Keratinocyte (primary cell): ENCODE data around the gene KCNJ6. TPM values are rescaled to one million over a fixed set of nuclear protein-coding genes. Genes with fewer than 3 reads are reported as not detected.
A peak's percentile ranks its signal among the peaks of the same experiment; 100 is the strongest.

Experiments
- DNase-seq: peaks from one replicate; pipeline ENCODE4 v3.0.0-alpha.2; 2011; ENCODE audit warnings: low read depth, missing footprints, low spot score
- FAIRE-seq: peaks from 2 replicates; lab custom pipeline; 2011; peaks lifted over from hg19 to GRCh38; lab: Jason Lieb, UNC
- H2AFZ ChIP-seq: 2 replicates; pipeline ENCODE4 v1.6.0; 2012; ENCODE audit warnings: low read length, control low read depth, inconsistent platforms; ENCODE audit not compliant: control insufficient read depth
- H3K27ac ChIP-seq: 2 replicates; pipeline ENCODE4 v1.5.1; 2011; ENCODE audit warnings: low read length; ENCODE audit not compliant: control insufficient read depth, insufficient read depth
- H3K27me3 ChIP-seq: 3 replicates; pipeline ENCODE4 v1.6.0; 2011; ENCODE audit warnings: low read length; ENCODE audit not compliant: control insufficient read depth, insufficient read depth; ENCODE audit errors: extremely low read depth
- H3K36me3 ChIP-seq, 2 experiments: 2 replicates in 1 of 2; 3 replicates in 1 of 2; pipeline ENCODE4 v1.5.1; 2011; ENCODE audit warnings: low read length in 2 of 2, mild to moderate bottlenecking in 1 of 2; ENCODE audit not compliant: control insufficient read depth in 2 of 2, insufficient read depth in 2 of 2; ENCODE audit errors: extremely low read depth in 1 of 2
- H3K4me1 ChIP-seq: 3 replicates; pipeline ENCODE4 v1.5.1; 2011; ENCODE audit warnings: low read length; ENCODE audit not compliant: control insufficient read depth, insufficient read depth; ENCODE audit errors: extremely low read depth
- H3K4me2 ChIP-seq: 3 replicates; pipeline ENCODE4 v1.6.0; 2011; ENCODE audit warnings: low read depth, low read length; ENCODE audit not compliant: control insufficient read depth, insufficient read depth; ENCODE audit errors: extremely low read depth
- H3K4me3 ChIP-seq, 3 experiments: fragments of 200-600 bp in 1 of 3; sonication (generic) in 1 of 3; 2 replicates in 2 of 3; 3 replicates in 1 of 3; pipeline ENCODE4 v1.5.1; 2011 to 2016; ENCODE audit warnings: low read length in 3 of 3, mild to moderate bottlenecking in 3 of 3, control low read depth in 2 of 3, inconsistent platforms in 1 of 3, low read depth in 1 of 3, mixed read lengths in 1 of 3, mixed run types in 1 of 3, moderate library complexity in 1 of 3; ENCODE audit not compliant: control insufficient read depth in 2 of 3, insufficient read depth in 2 of 3; ENCODE audit errors: extremely low read depth in 1 of 3
- H3K79me2 ChIP-seq: 2 replicates; pipeline ENCODE4 v1.6.0; 2012; ENCODE audit warnings: low read length; ENCODE audit not compliant: control insufficient read depth, insufficient read depth
- H3K9ac ChIP-seq: 3 replicates; pipeline ENCODE4 v1.6.0; 2011; ENCODE audit warnings: low read length; ENCODE audit not compliant: control insufficient read depth, insufficient read depth; ENCODE audit errors: extremely low read depth
- H3K9me1 ChIP-seq: 3 replicates; pipeline ENCODE4 v1.6.0; 2011; ENCODE audit warnings: low read length; ENCODE audit not compliant: control insufficient read depth, insufficient read depth; ENCODE audit errors: extremely low read depth
- H3K9me3 ChIP-seq: 2 replicates; pipeline ENCODE4 v1.5.1; 2012; ENCODE audit warnings: low read depth, low read length; ENCODE audit not compliant: control insufficient read depth
- H4K20me1 ChIP-seq: 3 replicates; pipeline ENCODE4 v1.6.0; 2011; ENCODE audit warnings: low read length; ENCODE audit not compliant: control insufficient read depth, insufficient read depth; ENCODE audit errors: extremely low read depth
- CTCF ChIP-seq, 3 experiments: IDR thresholded peaks in 1 of 3; conservative IDR thresholded peaks in 1 of 3; optimal IDR thresholded peaks in 1 of 3; 2 replicates in 2 of 3; 3 replicates in 1 of 3; pipeline versions ENCODE3 to v1.5.1; 2011; ENCODE audit warnings: low read length in 3 of 3, mild to moderate bottlenecking in 3 of 3, moderate library complexity in 2 of 3, control low read depth in 1 of 3, inconsistent platforms in 1 of 3; ENCODE audit not compliant: insufficient read depth in 2 of 3; ENCODE audit errors: extremely low read depth in 1 of 3
- EZH2 ChIP-seq: IDR thresholded peaks from one replicate; pipeline ENCODE4 v1.6.1; 2012; ENCODE audit warnings: inconsistent platforms, mild to moderate bottlenecking, low read length, moderate library complexity
- dilution Hi-C: fragments of 300-500 bp; cut with MboI; formaldehyde crosslinking; loops from one replicate; pipeline ENCODE4 v1.7.0; 2020; ENCODE audit warnings: low sequenced_read_pairs; ENCODE audit not compliant: extremely low pct_ligation_motif_present
- polyA plus RNA-seq, 5 experiments: library from polyadenylated mRNA; depleted of rRNA in 3 of 5; stranded (reverse) in 3 of 5; stranded (forward) in 1 of 5; unstranded in 1 of 5; fragments of >200 nt; gene quantifications; 1 replicate in 1 of 5; 2 replicates in 3 of 5; 3 replicates in 1 of 5; pipeline versions ENCODE4 v1.2.1 to v1.2.3, GENCODE V29; 2011 to 2012; ENCODE audit warnings: missing spikeins in 2 of 5, low read depth in 1 of 5, low replicate concordance in 1 of 5

KCNJ6 gene
- polyA plus RNA-seq, 1 donor (not counting 4 experiments of a cell fraction or from before 2014, with no cell fraction given) = not detected

- peaks cover 7% of the 10 kb centered on the region for H3K27me3 ChIP-seq
- dilution Hi-C loops = no loop called here
- H3K79me2 ChIP-seq = no peaks in the 10 kb centered on the region
- FAIRE-seq (no peak), DNase-seq (no peak)
- TF ChIP-seq CTCF (optimal IDR thresholded peaks at IDR 0.05 in 1 of 3, IDR thresholded peaks at IDR 0.05 in 1 of 3, conservative IDR thresholded peaks at IDR 0.05 in 1 of 3; ENCODE audit: extremely low read depth in 1 of 3, insufficient read depth in 2 of 3, low read length in 3 of 3) (no peak), EZH2 (no peak)
- no peaks in the 10 kb centered on the region for H3K36me3 ChIP-seq
- H3K27ac ChIP-seq = no peak overlapping the region
- H3K9ac ChIP-seq = no peak overlapping the region
- peaks cover 8% of the 10 kb centered on the region for H3K4me1 ChIP-seq
- no peaks in the 10 kb centered on the region for H4K20me1 ChIP-seq
- H2AFZ ChIP-seq = peak overlapping the region; percentile 3
- no peaks in the 10 kb centered on the region for H3K9me1 ChIP-seq
- H3K4me2 ChIP-seq = peak overlapping the region; percentile 27
- no peaks in the 10 kb centered on the region for H3K9me3 ChIP-seq
- no peak overlapping the region for H3K4me3 ChIP-seq
Measured at GRCh38 chr21:37671381-37671780, 244.9 kb downstream of the KCNJ6 start.

- H3K4me1 ChIP-seq = peaks cover 8% of the 10 kb centered on the region
- no peak overlapping the region for H3K9ac ChIP-seq
- no peaks in the 10 kb centered on the region for H4K20me1 ChIP-seq
- dilution Hi-C loops = no loop called here
- no peaks in the 10 kb centered on the region for H3K36me3 ChIP-seq
- TF ChIP-seq EZH2 = no peak
- no peak for TF ChIP-seq CTCF (optimal IDR thresholded peaks at IDR 0.05 in 1 of 3, IDR thresholded peaks at IDR 0.05 in 1 of 3, conservative IDR thresholded peaks at IDR 0.05 in 1 of 3; ENCODE audit: extremely low read depth in 1 of 3, insufficient read depth in 2 of 3, low read length in 3 of 3)
- peaks cover 7% of the 10 kb centered on the region for H3K27me3 ChIP-seq
- no peak overlapping the region for H2AFZ ChIP-seq
- peak overlapping the region; percentile 27 for H3K4me2 ChIP-seq
- peaks cover 2% of the 10 kb centered on the region for H3K9me3 ChIP-seq
- no peak overlapping the region for H3K4me3 ChIP-seq
- FAIRE-seq = no peak
- no peaks in the 10 kb centered on the region for H3K9me1 ChIP-seq
- H3K27ac ChIP-seq = no peak overlapping the region
- no peaks in the 10 kb centered on the region for H3K79me2 ChIP-seq
- no peak for DNase-seq
Measured at GRCh38 chr21:37670883-37671282, 245.4 kb downstream of the KCNJ6 start.
